GM12891 (cell line): ENCODE measurements around the gene TMEM150B.

ENCODE experiments used
- DNase-seq: peaks from one replicate; pipeline ENCODE4 v3.0.0; 2011; ENCODE audit warnings: low spot score; ENCODE audit not compliant: insufficient read length
- FAIRE-seq: peaks from 2 replicates; lab custom pipeline; 2011; peaks lifted over from hg19 to GRCh38; lab: Jason Lieb, UNC
- PAX5 ChIP-seq: IDR thresholded peaks from 2 replicates; pipeline ENCODE4 v1.6.1; 2011; ENCODE audit warnings: low read length, moderate library complexity, mild to moderate bottlenecking; ENCODE audit not compliant: insufficient read depth, severe bottlenecking
- POLR2A ChIP-seq: IDR thresholded peaks from 2 replicates; pipeline ENCODE4 v1.6.1; 2011; ENCODE audit warnings: low read depth, low read length, control low read depth
- POLR2AphosphoS5 ChIP-seq: IDR thresholded peaks from 2 replicates; pipeline ENCODE4 v1.6.1; 2011; ENCODE audit warnings: low read depth, low read length, control low read depth
- POU2F2 ChIP-seq: IDR thresholded peaks from 2 replicates; pipeline ENCODE4 v1.6.1; 2011; ENCODE audit warnings: low read depth, mild to moderate bottlenecking, control low read depth, low read length, moderate library complexity
- SPI1 ChIP-seq: IDR thresholded peaks from 2 replicates; pipeline ENCODE4 v1.6.1; 2011; ENCODE audit warnings: low read depth, low read length, control low read depth
- TAF1 ChIP-seq: IDR thresholded peaks from 2 replicates; pipeline ENCODE4 v1.6.1; 2011; ENCODE audit warnings: low read depth, low read length, control low read depth

TMEM150B gene

GRCh38 chr19:55366790-55367189, 41.6 kb upstream of the TMEM150B start:
- TF ChIP-seq POLR2AphosphoS5 (no peak), SPI1 (no peak), POLR2A (no peak), POU2F2 (no peak), TAF1 (no peak), PAX5 (no peak)
- DNase-seq (no peak), FAIRE-seq (no peak)

- FAIRE-seq: no peak
- DNase-seq: no peak
Observed at GRCh38 chr19:55365964-55366363, 40.8 kb upstream of the TMEM150B start.

GRCh38 chr19:55365245-55365644, 40.1 kb upstream of the TMEM150B start:
- DNase-seq: no peak
- FAIRE-seq: no peak
- TF ChIP-seq SPI1: no peak
- TF ChIP-seq POLR2AphosphoS5: no peak
- no peak for TF ChIP-seq TAF1
- TF ChIP-seq POLR2A: no peak
- TF ChIP-seq PAX5: no peak
- no peak for TF ChIP-seq POU2F2

More at GRCh38 chr19:55365964-55366363, 40.8 kb upstream of the TMEM150B start:
- TF ChIP-seq POLR2AphosphoS5 (no peak), TAF1 (no peak), PAX5 (no peak), SPI1 (no peak), POU2F2 (no peak), POLR2A (no peak)

- DNase-seq (no peak), FAIRE-seq (no peak)
- TF ChIP-seq SPI1: no peak
- TF ChIP-seq POU2F2: no peak
- TF ChIP-seq PAX5: no peak
- no peak for TF ChIP-seq TAF1
- no peak for TF ChIP-seq POLR2A
- TF ChIP-seq POLR2AphosphoS5: no peak
Observed at GRCh38 chr19:55362990-55363716, 38.0 kb upstream of the TMEM150B start, which contains the start of gene GARIN5B. TSS of gene GARIN5B (minus strand) at chr19:55363260. CDS start at chr19:55363066, 194 bp downstream.

- no peak for FAIRE-seq
- no peak for DNase-seq
- no peak for TF ChIP-seq POLR2A
- TF ChIP-seq POLR2AphosphoS5: no peak
- TF ChIP-seq SPI1: no peak
- no peak for TF ChIP-seq TAF1
- TF ChIP-seq POU2F2: no peak
- no peak for TF ChIP-seq PAX5
Observed at GRCh38 chr19:55362174-55362989, 37.2 kb upstream of the TMEM150B start.

GRCh38 chr19:55360902-55361301, 35.8 kb upstream of the TMEM150B start:
- TF ChIP-seq PAX5 (no peak), POLR2AphosphoS5 (no peak), SPI1 (no peak), TAF1 (no peak), POLR2A (no peak), POU2F2 (no peak)

GRCh38 chr19:55358943-55359908, 34.1 kb upstream of the TMEM150B start:
- no peak for FAIRE-seq
- DNase-seq: no peak
- TF ChIP-seq POU2F2: no peak

More at GRCh38 chr19:55360902-55361301, 35.8 kb upstream of the TMEM150B start:
- DNase-seq: no peak
- no peak for FAIRE-seq

GRCh38 chr19:55358493-55358892, 33.4 kb upstream of the TMEM150B start:
- TF ChIP-seq POLR2AphosphoS5 (no peak), SPI1 (no peak), POLR2A (no peak), TAF1 (no peak), POU2F2 (no peak), PAX5 (no peak)
- FAIRE-seq (no peak), DNase-seq (no peak)

GRCh38 chr19:55355213-55355821, 30.2 kb upstream of the TMEM150B start:
- TF ChIP-seq POLR2A (no peak), SPI1 (no peak), TAF1 (no peak), POLR2AphosphoS5 (no peak)
- DNase-seq: no peak
- FAIRE-seq: no peak
